ENCODE measurements around the gene ZNF22.

Gene ZNF22

DNA sequence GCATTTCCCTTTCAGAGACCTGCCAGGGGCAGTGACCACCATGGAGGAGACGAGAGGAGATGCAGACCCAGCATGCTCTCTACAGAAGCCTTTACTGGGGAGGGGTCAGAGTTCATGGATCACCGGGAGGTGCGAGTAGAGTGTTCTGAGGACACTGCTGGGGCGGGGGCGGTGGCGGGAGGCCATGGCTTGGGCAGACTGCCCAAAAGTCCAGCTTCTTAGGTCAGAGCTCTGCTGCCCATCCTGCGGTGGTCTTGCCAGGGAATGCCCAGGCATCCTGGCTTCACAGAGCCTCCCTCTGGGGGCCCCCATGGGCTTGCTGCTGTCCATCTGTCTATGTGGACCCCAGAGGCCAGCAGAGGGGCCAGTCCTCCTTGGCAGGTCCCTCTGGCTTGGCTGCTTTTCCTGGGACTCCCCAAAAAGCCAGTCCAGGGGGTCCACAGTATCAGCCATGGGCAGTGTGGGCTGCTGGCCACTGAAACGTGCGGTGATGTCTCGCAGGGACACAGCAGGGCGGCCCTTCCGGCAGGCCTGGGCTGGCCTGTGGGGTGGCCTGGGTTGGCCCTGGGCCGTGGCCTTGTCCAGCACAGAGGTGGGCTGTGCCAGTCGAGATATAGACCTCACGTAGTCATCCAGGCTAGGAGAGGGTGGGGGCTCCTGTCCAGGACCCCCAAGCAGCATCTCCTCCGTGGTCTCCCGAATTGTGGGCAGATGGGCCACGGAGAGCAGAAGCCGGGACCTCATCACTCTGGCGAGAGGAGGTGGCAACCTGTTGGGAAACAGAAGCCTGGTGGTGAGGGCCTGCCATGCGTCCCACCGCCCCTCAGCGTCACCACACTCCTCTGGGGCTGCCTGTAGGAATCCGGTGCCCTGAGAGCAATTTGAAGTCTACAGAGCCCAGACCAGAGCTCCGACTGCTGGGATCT, 23.2 kb upstream of the ZNF22 start:
- DNase-seq: no peak

DNA sequence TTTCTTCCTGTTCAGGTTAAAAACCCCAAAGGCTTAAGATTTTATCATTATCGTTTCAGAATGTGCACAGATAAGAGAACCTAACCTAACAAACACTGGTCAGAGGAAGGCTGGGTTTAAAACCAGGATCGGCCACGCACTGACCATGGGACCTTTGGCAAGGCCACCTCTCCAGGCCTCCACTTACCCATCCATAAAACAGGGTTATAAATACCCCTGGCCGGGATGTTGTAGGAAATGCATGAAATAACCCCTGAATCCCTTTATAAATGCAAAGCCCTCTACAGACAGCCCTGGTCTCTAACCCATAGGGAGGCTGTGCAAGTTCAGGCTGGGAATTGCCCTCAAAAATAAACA, 22.5 kb upstream of the ZNF22 start:
- no peak for DNase-seq

DNA sequence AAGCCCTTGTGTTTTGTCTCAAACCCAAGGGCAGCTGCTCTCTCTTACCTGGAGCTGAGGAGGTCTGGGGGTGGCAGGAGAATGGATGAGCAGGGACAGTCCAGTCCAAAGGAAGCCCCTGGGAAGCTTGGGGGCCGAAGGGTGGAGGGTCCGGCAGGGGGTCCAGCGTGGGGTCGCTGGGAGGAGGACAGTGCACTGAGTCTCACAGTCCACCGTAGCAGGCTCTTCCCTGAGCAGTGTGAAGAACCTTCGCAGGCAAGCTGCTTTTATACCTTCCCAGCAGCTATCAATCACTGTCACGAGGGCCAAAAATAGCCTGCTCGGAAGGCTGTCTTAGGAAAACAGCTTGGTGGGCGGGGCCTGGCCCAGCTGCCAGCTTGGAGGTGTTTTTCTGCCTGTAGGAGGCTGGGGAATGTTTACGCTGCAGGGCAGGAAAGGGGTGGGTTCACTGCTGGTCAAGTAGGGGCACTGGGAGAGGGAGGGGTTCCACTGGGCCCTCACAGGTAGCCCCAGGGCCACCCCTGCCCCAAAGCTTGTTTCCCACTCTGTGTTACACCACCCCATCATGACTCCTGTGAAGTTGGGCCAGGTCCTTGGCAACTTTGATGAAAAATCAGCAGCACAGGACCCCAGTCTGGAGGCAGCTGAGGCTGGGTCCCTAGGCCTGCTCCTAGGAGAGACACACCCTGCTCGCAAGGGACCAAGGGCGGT, 22.0 kb upstream of the ZNF22 start, which contains the start of gene DEPP1:
TSS of gene DEPP1 (minus strand) at position 240 of the 711 bp plus-strand sequence. CDS start 779 bp downstream, outside the sequence.
- DNase-seq: peak; percentile 91

DNA sequence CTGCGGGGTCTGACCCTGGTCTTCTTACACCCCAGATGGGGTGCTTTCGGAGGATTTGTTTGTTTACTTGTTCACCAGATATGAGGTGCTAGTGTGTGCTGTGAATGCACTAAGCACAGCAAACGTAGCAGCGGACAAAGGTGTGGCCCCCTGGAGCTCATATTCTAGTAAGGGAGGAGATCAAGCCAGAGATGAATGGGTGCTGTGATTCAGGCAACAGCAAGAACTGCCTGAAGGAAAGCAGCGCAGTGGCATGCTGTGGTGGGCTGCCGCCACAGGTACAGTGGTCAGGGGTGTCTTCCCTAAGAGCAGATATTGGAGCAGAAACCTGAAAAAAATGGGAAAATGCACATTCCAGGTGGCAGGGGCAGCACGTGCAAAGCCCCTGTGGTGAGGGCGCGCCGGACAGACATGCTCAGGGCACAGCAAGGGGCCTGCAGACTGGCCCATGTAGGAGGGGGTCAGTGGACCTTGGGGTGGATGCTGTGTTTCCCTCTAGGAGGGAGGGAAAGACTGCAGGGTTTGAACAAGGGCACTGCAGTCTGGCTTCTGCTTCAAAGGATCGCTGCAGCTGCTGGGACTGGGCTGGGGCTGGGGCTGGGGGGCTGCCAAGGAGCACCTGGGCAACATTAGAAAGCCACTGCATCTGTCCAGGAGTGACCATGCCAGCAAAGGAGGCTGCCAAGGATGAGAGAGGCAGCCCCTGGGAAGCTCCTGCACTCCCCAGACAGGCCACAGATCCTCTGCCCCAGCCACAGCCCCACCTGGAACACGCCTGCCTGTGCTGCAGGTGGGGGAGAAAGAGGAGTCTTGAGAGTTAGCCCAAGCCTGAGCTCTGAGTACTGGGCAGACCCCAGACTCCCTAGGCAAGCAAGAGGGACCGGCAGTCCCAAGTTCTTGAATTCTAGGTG, 21.2 kb upstream of the ZNF22 start:
- DNase-seq: no peak

DNA sequence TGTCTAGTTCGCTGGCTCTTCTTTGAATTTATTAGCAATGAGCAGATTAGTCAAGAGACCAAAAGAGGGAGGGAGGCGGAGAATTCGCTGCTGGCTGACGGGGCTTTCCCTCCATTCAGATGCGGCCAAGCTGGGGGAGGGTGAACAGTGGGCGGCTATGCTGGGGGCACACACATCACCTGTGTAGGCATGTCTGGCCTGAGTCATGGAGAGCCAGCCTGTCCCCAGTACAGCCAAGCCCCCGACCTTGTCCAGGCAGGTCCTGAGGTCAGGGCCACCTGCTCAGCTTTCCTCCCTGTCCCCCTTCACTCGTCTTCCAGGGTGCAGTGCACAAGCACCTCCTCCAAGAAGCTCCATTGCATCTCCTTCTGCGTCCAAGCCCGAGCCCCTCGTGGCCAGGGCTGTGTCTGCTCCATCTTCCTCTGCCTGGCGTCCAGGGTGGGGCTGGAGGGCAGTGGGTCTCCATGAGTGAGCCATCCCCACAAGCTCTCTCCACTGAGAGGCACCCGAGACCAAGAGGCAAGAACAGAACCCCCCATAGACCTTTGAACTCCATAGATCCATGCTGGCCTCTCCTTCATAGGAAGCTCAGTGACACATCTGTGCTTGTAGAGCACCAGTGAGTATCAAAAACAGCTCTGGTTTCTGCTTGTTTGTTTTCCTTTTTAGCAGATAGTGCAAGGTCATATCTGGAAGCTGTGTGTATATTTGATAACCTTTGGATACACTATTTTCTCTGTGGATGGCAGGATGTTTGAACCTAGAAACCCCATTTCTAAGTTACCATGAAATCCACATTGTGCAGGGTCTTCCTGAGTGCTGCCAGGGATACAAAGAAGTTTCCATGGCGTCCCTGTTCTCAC, 20.2 kb upstream of the ZNF22 start:
- DNase-seq: no peak

DNA sequence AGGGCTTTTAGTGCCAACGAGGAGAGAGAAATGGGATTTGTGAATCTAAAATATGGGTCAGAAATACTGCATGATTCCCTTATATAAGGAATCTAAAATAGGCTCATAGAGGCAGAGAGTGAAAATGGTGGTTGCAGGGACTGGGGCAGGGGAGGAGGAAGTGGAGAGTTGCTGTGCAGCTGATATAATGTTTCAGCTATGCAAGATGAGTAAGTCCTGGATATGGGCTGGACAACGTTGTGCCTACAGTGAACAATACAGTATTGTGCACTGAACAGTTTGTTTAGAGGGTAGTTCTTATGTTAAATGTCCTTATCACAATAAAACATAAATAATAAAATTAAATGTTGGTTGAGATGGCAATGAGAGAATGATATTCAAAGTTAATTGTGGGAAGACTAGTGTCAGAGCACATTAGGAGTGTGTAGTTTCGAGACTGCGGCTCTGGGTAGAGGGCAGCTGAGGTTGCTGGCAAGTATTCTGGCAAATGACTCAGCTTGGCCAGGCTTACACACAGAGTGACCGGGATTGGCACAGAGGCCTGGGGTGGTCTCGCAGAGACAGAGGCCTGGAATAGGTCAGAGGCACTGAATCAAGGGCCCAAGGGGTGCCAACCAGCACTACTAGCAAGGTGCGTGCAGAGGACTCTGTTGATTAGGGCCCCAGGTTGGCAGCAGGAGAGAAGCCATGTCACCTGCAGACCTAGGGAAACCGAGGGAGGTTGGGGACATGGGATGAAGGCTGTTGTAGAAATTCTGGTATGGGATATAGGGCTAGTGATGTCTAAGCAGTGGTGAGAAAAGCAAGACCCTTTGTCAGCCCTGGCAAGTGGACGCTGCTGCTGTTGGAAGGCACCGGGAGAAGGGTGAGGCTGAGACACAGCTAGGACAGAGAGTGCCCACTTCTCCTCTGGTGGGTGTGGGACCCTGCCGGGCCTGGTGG, 19.3 kb upstream of the ZNF22 start:
- DNase-seq: peak; percentile 91

DNA sequence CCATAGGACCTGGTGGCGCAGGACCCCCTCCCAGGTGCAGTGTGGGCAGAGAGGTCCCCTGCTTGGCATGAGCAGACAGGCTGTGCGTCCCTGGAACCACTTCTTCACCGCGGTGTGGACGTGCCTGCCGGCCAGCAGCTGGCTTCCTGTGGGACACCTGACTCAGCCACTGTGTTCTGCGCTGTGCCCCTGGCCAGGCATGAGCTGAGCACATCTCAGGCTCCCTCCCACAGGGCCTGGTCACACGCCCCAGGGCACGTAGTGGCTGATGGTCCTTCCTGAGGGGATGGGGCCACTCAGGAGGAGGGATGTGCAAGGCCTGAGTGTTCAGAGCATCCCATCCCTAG, 18.6 kb upstream of the ZNF22 start:
- no peak for DNase-seq

DNA sequence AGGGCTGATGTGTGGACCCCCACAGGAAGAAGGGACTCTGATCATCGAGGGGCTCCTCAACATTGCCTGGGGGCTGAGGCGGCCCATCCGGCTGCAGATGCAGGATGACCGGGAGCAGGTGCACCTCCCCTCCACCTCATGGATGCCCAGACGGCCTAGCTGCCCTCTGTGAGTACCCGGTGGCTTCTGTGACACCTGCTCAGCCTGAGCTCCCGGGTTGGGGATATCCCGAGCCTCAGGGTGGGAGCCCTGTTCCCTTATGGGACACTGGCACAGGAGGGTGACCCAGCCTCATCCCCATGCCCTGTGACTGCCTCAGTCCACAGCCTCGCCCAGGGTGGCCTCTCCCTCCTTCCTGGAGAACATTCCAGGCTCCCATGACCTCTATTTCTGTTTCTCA, 18.2 kb upstream of the ZNF22 start:
- DNase-seq: no peak

DNA sequence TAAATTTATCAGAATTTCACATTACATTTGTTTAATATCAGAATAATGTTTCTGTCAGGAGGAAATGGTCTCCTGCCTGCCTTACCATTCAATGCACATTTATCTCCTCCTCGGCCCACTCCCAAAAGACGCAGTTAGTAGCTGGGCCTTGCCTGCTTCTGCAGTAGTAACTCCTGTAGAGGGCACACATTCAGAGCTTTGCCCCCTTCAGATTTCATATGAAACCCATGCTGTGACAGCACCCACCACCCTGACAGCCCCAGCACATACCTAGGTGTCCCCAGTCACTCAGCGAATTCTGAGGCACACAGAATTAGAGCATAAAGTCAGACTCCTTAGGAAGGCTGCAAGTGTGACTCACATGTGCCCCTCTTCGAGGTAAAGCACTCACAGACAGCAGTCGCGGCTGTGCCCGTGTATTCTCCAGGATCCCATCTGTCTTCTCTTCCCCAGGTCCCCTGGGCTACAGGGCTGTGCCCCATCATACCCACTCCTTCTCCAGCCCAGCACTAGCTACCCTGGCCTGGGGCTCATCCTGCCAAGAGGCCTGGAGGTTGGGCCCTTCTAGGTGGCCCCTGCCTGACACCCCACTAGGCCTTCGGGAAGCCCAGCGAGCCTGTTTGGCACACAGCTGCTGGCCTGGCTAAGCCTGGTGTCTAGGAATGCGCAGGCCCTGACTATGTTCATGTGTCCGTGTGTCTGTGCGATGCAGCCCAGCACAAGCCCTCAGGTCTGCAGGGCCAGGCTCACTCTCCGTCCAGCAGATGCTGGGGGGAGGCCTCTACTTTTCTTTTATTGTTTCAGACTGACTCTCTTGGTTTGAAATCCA, 17.4 kb upstream of the ZNF22 start:
- DNase-seq: no peak

DNA sequence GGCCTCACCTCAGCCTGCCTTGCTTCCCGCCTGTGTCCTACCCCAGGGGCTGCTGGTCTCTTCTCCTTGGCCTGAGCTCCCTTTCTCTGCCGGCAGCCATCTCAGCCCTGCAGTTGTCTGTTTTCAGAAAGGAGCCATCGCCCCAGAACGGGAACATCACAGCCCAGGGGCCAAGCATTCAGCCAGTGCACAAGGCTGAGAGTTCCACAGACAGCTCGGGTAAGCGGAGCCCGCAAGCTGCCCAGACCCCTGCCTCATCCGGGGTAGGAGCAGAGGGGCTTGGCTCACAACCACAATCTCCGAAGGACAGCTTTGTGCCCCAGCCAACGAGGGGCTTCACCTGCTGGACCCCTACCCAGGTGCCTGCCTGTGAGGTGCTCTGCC, 16.8 kb upstream of the ZNF22 start:
- DNase-seq: no peak

DNA sequence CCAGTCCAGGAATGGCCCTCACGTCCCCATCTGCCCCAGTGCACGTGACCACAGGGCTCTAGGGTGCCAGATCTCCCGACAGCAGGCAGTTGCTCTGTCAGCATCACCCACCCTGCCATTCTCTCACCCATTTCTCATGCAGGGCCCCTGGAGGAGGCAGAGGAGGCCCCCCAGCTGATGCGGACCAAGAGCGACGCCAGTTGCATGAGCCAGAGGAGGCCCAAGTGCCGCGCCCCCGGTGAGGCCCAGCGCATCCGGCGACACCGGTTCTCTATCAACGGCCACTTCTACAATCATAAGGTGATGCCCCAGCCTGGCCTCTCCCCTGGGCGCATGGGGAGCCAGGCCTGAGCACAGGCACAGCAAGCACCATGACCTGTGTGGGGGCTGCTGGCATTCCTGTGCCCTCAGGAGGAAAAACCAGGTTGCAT, 16.0 kb upstream of the ZNF22 start:
- no peak for DNase-seq

DNA sequence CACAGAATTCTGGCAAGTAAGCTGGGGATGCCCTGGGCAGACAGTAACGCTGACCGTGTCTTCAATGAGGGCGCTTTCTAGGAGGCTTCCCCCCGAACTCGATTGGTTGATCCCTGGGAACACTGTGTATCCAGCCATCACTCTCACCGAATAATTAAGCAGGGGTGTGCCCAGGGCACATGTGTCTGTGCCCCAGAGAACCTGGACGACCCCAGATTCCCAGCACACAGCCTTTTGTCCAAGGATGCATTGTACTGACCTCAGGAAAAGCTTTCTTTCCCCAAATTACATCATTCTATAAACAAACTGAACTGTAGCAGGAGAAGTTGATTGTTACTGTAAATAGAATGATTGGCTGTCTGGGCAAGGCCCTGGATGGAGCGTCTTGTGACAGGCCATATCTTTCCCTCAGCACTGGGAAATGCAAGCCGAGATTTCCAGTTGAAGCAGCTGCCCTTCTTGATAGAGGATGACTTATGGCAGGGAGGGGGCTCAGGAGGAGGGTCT, 15.5 kb upstream of the ZNF22 start:
- DNase-seq: peak; percentile 23

DNA sequence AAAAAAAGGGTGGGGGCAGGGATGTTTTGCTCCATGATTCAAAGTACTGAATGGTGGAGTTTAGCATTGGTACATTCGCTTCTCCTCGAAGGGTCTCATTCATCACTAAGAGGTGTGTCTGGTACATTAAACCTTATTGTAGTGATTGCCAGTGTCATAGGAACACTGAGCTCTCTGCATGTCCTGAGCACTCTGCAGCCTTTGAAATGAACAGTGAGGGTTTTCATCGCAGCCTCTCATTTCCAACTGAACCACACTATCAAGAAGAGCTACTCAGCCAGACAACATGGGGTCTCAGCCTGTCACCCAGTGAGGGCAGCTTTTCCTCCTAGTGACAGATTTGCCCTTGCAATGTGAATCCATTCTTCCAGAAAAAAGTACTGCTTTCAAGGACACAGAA, 14.5 kb upstream of the ZNF22 start:
- no peak for DNase-seq

DNA sequence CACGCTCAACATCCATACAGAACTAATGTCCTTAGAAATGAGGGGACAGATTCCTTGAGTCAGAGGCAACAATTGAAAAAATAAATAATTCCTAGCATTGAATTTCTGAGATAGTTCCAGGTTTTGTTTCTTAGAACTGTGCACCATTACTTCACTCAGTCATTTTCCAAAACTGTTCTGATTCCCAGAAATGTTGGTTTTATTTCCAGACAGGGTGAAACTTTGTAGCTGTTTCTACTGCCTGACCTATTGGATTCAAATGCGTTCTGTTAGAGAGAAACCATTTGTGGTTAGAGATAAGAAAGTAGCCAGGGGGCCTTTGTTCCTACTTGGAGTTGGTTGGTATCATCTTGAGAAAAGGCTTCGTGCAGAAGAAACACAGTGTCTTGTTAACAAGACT, 14.1 kb upstream of the ZNF22 start:
- no peak for DNase-seq

DNA sequence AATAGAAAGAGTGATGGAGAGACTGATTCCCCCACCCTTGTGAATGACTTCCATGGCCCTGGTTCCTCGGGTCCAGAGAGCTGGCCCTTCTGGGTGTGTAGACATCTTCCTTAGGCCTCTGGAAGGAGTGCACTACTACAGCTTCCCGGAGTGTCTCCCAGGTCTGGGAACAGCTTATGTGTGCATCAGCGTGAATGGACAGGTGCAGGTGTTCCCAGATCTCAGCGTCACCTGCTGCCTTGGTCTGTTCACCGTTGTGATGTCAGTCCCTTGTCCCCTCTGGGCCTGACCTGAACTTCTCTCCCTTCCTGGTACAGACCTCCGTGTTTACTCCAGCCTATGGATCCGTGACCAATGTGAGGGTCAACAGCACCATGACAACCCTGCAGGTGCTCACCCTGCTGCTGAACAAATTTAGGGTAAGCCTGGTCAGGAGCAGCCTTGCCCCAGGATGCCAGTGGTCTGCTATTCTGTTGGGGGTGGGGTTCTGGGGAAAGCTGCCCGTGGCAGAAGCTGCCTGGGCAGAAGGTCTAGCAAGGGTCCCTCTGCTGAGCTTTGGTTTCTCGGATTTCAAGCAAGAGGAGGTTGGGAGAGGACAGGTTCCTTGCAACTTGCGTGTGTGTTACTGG, 11.7 kb upstream of the ZNF22 start:
- no peak for DNase-seq

DNA sequence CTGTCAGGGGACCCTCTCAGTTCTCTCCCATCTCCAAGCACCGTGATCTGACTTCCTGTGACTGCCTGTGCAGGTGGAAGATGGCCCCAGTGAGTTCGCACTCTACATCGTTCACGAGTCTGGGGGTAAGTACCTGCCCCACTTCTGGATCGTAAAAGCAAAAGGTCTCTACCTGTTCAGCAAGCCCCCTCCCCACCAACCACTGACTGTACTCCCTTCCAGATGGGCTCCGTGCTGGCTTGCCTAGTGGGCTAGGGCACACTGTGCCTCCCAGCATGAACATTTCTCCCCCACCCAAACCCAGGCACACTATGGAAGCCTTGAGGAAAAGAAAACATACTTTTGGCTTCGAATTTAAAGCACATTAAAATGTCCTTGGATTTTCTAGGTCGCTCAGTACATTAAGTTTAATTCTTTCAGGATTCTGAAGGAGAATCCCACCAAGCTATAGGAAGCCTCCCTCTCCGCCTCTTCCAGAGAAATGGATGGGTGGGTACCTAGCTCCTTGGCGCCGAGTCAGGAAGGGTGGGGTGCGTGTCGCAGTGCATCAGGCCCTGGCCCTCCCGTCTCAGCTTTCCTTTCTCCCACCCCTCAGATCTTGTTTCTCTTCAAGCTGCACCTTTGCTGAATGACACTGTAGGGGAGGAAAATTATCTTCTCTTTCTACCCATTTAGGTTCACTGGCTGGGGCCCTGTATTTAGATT, 11.0 kb upstream of the ZNF22 start:
- no peak for DNase-seq

DNA sequence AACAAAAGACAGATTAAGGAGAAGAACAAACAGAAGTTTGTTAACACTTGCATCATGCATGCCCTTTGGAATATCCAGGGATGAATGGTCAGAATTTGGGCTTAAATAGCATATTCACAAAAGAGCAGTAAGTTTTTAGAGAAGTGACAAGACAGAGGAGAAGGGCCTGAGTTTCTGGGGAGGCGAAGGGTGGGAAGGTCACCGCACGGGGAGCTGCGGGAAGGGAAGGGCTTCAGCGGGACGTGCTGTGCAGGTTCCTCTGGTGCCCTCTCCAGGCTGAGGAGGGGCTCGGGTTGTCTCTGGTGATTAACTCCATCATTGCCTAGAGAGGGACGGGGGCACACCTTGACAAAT, 10.4 kb upstream of the ZNF22 start:
- peak; percentile 20 for DNase-seq

DNA sequence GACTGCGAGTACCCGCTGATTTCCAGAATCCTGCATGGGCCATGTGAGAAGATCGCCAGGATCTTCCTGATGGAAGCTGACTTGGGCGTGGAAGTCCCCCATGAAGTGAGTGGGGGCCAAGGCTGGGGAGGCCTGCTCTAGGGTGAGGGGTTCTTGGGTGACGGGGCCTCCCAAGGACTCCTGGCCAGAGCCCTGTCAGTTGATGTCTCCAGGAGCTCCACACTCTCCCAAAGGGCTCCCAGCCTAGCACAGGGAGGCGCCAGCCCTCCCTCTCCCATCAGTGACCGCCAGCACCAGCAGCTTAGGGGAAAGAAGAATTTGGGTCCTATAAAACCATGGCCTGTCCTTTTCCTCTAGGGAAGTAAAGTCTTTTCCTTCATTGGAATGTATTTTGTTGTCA, 9.8 kb upstream of the ZNF22 start:
- no peak for DNase-seq

DNA sequence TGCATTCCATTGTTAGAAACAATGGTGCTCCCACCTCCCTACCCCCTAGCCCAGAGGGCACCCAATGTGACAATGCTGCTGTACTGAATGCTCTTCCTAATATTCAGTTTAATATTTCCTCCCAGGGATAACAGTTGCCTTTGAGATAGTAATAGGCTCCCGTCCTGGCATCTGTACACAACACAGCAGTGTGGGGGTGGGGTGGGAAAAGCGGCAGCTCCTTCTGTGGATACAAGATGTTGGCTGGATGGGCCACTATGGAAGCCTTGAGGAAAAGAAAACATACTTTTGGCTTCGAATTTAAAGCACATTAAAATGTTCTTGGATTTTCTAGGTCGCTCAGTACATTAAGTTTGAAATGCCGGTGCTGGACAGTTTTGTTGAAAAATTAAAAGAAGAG, 9.2 kb upstream of the ZNF22 start:
- DNase-seq: no peak
